CD4-positive, alpha-beta T cell treated with Interleukin-6 at 100 ng/mL for 8 hours (primary cell): ENCODE results near the gene OS9.

Experiments
- DNase-seq: peaks from one replicate; pipeline ENCODE4 v3.0.0-alpha.2; 2020; ENCODE audit warnings: mixed read lengths, low spot score

OS9 gene

DNA sequence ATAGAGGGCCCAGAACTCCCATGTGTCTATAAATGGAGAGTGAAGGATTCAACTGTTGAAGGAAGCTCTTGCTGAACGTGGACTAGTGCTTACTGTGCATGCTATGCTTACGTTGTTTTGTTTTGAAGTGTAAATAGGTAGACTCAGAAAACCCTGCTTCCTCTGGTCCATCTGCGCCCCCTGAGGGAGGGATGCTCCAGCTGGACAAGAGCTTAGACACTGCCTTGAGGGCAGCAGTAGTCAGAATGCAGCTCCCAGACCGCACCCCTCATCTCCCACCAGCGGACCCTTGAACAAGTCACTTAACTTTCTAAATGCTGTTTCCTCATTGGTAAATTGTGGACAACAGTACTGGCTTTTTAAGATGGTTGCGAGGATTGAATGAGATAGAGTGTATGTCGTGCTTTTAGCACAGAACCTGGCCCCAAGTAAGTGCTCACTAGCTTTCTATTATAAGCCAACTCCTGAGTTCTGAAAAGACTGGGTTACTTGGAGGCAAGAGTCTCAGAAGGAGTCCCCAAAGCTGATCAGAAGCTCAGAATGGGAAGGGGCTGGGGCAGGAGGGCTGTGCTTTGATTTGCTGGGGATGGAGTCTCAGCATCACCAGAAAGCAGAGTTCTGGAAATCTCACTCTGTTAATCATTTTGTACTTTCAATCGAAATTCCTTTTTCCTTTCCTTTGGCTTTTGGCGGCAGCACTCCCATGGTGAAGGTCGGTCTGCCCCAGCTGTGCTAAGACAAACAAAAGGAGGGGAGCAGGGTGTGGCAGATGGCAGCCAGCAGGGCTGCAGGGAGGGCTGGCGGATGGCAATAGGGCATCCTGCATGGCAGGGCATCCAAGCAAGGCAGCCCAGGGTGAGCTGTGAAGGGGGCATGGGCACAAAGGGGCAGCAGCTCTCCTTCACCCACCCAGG, 29.0 kb downstream of the OS9 start:
- no peak for DNase-seq

GRCh38 chr12:57723630-57723962, 29.7 kb downstream of the OS9 start:
- no peak for DNase-seq

GRCh38 chr12:57724003-57724935, 30.3 kb downstream of the OS9 start:
- DNase-seq, result no peak

GRCh38 chr12:57724936-57725740, 31.2 kb downstream of the OS9 start:
- DNase-seq, result no peak

DNA sequence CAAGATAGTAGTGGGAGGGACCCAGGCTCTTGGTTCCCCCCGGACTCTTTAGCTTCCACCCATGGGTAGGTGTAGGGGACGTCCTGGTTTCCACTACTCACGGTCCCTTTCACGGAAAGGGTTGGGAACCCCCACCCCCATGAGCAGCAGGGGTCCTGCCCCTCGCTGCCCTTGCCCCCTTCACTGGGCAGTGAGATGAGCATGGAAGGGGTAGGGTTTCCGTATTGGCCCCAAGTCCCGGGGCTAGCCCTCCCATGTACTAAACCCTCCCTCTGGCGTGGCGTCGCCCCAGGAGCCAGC, 31.9 kb downstream of the OS9 start:
- DNase-seq, result no peak

DNA sequence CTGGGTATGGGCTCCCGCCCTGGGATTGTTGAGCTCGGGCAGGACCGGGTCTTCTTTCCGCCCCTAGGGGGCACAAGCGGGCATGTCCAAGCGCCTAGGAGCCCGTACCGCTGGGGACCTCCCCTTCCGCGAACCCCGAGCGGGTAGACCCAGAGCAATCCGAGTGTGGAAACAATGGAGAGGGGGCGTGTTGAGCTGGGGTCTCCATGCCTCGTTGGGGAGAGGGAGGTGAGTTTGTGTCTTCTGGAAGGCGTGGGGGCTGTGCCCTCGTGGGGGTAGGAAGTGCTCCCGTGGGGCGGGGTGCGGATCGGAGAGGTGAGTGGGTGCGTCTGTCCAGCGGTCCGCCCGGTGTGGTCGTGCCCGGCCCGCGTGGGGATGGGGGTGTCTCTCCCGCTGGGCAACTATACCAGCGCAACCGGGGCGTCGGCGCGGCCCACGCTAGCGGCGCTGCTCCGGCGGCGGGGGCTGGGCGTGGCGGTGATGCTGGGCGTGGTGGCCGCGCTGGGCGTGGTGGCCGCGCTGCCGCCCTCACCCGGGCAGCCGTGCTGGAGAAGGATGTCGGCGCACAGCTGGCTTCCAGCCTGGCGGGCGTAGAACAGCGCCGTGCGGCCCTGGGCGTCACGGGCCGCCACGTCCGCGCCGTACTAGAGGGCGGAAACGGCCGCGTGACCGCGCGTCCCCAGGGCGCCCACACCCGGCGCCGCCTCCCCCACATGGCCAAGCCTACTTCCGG, 32.4 kb downstream of the OS9 start:
- no peak for DNase-seq

DNA sequence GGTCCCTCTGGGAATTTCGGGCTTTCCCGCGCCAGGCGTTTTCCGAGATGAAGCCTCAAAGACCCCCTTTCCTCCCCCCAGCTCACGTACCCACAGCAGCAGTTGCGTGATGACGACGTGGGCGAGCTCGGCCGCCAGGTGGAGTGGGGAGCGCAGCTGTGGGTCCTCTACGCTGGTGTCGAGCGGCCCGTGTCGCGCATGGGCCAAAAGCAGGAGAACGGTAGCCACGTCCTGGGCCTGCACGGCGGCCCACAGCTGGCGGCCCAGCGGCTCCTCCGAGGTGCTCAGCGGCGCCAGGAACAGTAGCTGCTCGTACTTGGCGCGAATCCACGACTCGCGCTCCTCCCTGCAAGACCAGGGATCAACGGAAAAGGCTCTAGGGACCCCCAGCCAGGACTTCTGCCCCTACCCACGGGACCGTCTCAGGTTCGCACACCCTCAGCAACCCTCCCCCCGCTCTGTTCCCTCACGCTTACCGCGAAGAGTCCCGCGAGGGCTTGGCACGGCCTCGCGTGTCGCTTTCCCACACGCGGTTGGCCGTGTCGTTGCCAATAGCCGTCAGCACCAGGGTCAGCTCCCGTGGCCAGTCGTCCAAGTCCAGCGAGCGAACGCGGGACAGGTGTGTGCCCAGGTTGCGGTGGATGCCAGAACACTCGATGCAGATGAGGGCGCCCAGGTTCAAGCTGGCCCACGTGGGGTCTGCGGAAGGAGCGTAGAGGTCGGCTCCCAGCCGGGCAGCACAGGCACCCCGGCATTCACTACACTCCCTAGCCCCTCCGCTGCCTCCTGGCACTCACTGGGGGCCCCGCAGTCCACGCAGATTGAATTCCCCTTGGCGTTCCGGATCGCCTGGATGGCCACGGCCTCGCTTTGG, 33.2 kb downstream of the OS9 start:
- DNase-seq, result no peak

GRCh38 chr12:57727758-57728395, 33.9 kb downstream of the OS9 start:
- DNase-seq, result no peak

- no peak for DNase-seq
Observed at GRCh38 chr12:57729321-57729844, 35.5 kb downstream of the OS9 start.

GRCh38 chr12:57730336-57731067, 36.6 kb downstream of the OS9 start:
- DNase-seq, result no peak

GRCh38 chr12:57731411-57732080, 37.6 kb downstream of the OS9 start:
- DNase-seq, result no peak

DNA sequence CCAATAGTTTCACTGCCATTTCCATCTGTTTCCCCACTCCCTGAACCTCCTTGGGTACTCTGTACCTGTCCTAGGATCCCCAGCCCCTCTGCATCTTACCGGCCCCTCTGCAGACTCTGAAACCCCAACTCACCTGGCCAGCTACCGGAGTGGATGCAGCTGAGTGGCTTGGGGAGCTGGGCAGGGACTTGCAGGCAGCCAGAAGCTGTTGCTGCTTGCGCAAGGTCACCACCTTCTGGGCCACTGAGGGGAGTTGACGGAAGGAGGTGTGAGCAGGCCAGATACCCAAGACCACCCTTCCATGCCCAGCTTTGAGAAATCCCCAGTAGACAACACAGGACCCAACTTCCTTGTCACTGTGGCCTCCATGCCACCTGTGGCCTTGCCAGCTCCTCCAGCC, 38.3 kb downstream of the OS9 start:
- no peak for DNase-seq

- no peak for DNase-seq
Observed at GRCh38 chr12:57732726-57733593, 39.0 kb downstream of the OS9 start.

DNA sequence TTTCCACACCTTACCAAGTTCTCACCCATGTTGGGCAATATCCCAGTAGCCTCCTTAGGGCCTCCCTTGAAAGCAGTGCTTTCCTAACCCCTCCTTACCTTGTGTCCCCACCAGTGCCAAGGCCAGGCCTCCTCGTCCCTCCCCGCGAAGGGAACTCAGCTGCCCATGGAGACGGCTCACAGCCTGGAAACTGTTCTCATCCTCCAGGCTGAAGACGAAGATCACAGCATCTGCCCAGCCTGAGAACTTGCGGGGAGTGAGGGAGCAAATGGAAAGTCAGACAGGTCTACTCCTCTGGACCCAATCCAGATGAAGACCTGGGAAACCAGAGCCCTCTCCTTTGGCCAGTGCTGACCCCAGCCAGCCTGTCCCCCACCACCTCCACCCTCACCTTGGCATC, 40.0 kb downstream of the OS9 start:
- DNase-seq, result no peak

DNA sequence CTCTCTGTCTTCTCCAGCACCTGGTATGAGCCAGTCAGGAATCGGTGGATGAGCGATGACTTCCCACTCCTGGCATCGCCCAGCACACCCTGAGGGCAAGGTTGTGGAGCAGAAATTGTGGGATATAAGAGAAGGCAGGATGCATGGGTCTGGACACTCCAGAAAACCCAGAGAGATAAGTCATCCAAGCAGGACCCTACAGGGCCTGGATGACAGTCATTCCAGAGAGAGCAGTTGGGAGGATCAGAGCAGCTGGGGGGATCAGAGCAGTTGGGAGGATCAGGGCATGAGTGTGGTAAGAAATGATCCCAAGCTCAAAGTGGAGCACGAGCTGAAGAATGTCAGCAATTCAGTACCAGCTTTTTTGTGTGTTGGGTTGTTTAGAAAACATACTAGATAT, 40.7 kb downstream of the OS9 start:
- no peak for DNase-seq

DNA sequence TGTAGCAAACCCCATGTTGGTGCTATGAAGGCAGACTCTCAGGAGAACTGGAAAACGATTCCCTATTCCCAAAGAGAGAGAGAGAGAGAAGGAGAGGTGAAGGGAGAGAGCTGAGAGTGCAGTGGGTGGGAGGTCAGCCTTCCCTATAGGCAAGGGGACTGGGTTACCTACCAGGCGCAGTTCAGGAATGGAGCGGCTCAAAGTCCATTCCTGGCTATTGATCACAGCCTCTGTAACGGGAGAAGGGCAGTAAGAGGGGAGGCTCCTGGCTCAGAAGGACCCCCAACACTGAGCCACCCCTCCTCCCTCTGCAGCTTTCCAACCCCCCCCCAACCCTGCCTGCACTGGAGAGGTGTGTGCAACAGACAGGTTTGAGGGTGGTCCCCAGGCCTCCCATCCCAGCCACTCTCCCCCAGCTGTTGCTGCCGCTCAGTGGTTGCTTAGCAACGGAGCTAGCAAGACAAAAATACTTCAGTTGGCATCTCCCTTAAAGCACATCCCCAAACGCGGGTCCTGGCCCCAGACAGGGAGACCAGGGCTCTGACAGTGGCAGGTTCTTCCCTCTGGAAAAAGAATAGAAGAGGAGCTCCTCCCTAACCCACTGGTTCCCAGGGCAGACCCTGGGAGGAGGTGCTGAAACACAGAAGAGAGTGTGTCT, 41.4 kb downstream of the OS9 start:
- DNase-seq, result no peak
